ENCODE measurements around the gene ZMYM2. TPM values are rescaled to one million over a fixed set of nuclear protein-coding genes. Genes with fewer than 3 reads are reported as not detected.

The ZMYM2 gene
- total and polyA plus RNA-seq, 2 of the 13 experiments (the other 11 are each of a cell fraction or from before 2014, with no cell fraction given) = 22.4 to 40.8 TPM

- no peak for TF ChIP-seq PRDM15 (CRISPR knock-in tag; IDR thresholded peaks at IDR 0.05)
- TF ChIP-seq ZBTB4 (CRISPR knock-in tag; IDR thresholded peaks at IDR 0.05; ENCODE audit: borderline replicate concordance) = peak; percentile 46; the same call in 1 of the 2 replicates
- peak; percentile 76 for TF ChIP-seq ZNF777 (CRISPR knock-in tag; IDR thresholded peaks at IDR 0.05)
- no peak for TF ChIP-seq NCOA2 (CRISPR knock-in tag; IDR thresholded peaks at IDR 0.05)
- TF ChIP-seq SATB2 (CRISPR knock-in tag; IDR thresholded peaks at IDR 0.05) = no peak
- TF ChIP-seq FOXK2 (IDR thresholded peaks at IDR 0.05) = no peak
- peak; percentile 77; the same call in 1 of the 2 replicates for TF ChIP-seq THRA (CRISPR knock-in tag; IDR thresholded peaks at IDR 0.05; ENCODE audit: borderline replicate concordance)
- TF ChIP-seq MYC (CRISPR knock-in tag; IDR thresholded peaks at IDR 0.05; ENCODE audit: borderline replicate concordance) = peak; percentile 79; the same call in 1 of the 2 replicates
- TF ChIP-seq MTF1 (CRISPR knock-in tag; IDR thresholded peaks at IDR 0.05) = peak; percentile 52; the same call in 1 of the 2 replicates
- no peak; the same call in 1 of the 2 replicates for TF ChIP-seq KDM4B (CRISPR knock-in tag; IDR thresholded peaks at IDR 0.05)
- TF ChIP-seq ZNF646 (CRISPR knock-in tag; IDR thresholded peaks at IDR 0.05) = no peak
- TF ChIP-seq CHD2 (IDR thresholded peaks at IDR 0.05; ENCODE audit: low read depth, low read length) = no peak
These were observed 169.3 kb downstream of the ZMYM2 start (continued) for GRCh38 chr13:20127562-20128458.
